Liver (tissue), 9 donors: ENCODE results near the gene CBX2. TPM values are rescaled to one million over a fixed set of nuclear protein-coding genes. Genes with fewer than 3 reads are reported as not detected.

Source experiments
- DNase-seq: peaks from one replicate; pipeline ENCODE4 v3.0.0-alpha.2; 2017; ENCODE audit warnings: low spot score
- H3K27ac ChIP-seq, 2 donors: one replicate each; pipeline ENCODE4 v1.7.0; 2013; ENCODE audit warnings: inconsistent platforms in 2 of 2, low read length in 2 of 2, control low read depth in 1 of 2, low read depth in 1 of 2, mild to moderate bottlenecking in 1 of 2
- H3K27me3 ChIP-seq, 4 donors: one replicate each; pipeline versions ENCODE4 v1.6.1 to v1.7.0; 2013; ENCODE audit warnings: low read length in 3 of 4, inconsistent platforms in 1 of 4, mild to moderate bottlenecking in 1 of 4, moderate library complexity in 1 of 4; ENCODE audit not compliant: control insufficient read depth in 4 of 4, insufficient read depth in 4 of 4
- H3K36me3 ChIP-seq, 4 donors: one replicate each; pipeline versions ENCODE4 v1.6.1 to v1.7.0; 2013; ENCODE audit warnings: low read length in 3 of 4, mild to moderate bottlenecking in 3 of 4, low read depth in 1 of 4, moderate library complexity in 1 of 4; ENCODE audit not compliant: control insufficient read depth in 4 of 4, insufficient read depth in 3 of 4
- H3K4me1 ChIP-seq, 4 donors: one replicate each; pipeline versions ENCODE4 v1.6.1 to v1.7.0; 2013; ENCODE audit warnings: low read length in 3 of 4, mild to moderate bottlenecking in 3 of 4, moderate library complexity in 1 of 4; ENCODE audit not compliant: control insufficient read depth in 4 of 4, insufficient read depth in 4 of 4
- H3K4me3 ChIP-seq, 3 donors: one replicate each; pipeline versions ENCODE4 v1.6.1 to v1.7.0; 2013; ENCODE audit warnings: low read length in 3 of 3, control low read depth in 1 of 3, low read depth in 1 of 3, mild to moderate bottlenecking in 1 of 3
- H3K9ac ChIP-seq, 2 donors: one replicate each; pipeline ENCODE4 v1.7.0; 2013; ENCODE audit warnings: low read length in 2 of 2, mild to moderate bottlenecking in 2 of 2, moderate library complexity in 2 of 2, control low read depth in 1 of 2, low read depth in 1 of 2
- H3K9me3 ChIP-seq, 4 donors: one replicate each; pipeline versions ENCODE4 v1.6.1 to v1.7.0; 2013; ENCODE audit warnings: low read length in 3 of 4; ENCODE audit not compliant: control insufficient read depth in 4 of 4
- ATF3 ChIP-seq: IDR thresholded peaks from 2 replicates; pipeline ENCODE4 v1.6.1; 2016; ENCODE audit warnings: antibody characterized with exemption
- CTCF ChIP-seq: fragments of 150-350 bp; IDR thresholded peaks from 2 replicates; pipeline ENCODE4 v1.5.1; 2017; ENCODE audit warnings: improper control_type of control experiment, low read depth, low read length; ENCODE audit not compliant: missing input control
- EGR1 ChIP-seq, 2 donors: IDR thresholded peaks; 2 replicates each; pipeline ENCODE4 v1.6.1; 2016 to 2018; ENCODE audit warnings: antibody characterized with exemption in 2 of 2, low read depth in 2 of 2
- FOXA1 ChIP-seq: IDR thresholded peaks from 2 replicates; pipeline ENCODE4 v1.6.1; 2016; ENCODE audit warnings: antibody characterized with exemption
- FOXA2 ChIP-seq: IDR thresholded peaks from 2 replicates; pipeline ENCODE4 v1.6.1; 2016; ENCODE audit warnings: antibody characterized with exemption
- GABPA ChIP-seq, 2 donors: IDR thresholded peaks in 1 of 2; conservative IDR thresholded peaks in 1 of 2; 2 replicates each; pipeline ENCODE4 v1.6.1; 2016; ENCODE audit warnings: antibody characterized with exemption in 2 of 2, mild to moderate bottlenecking in 1 of 2, moderate library complexity in 1 of 2
- HNF4A ChIP-seq, 2 donors: conservative IDR thresholded peaks; 2 replicates each; pipeline ENCODE4 v1.6.1; 2016; ENCODE audit warnings: antibody characterized with exemption in 2 of 2, mild to moderate bottlenecking in 2 of 2
- HNF4G ChIP-seq: IDR thresholded peaks from 2 replicates; pipeline ENCODE4 v1.6.1; 2016; ENCODE audit warnings: antibody characterized with exemption
- JUND ChIP-seq, 2 donors: IDR thresholded peaks; 2 replicates each; pipeline ENCODE4 v1.6.1; 2016; ENCODE audit warnings: antibody characterized with exemption in 2 of 2
- NR2F2 ChIP-seq: IDR thresholded peaks from 2 replicates; pipeline ENCODE4 v1.6.1; 2016; ENCODE audit warnings: antibody characterized with exemption
- RAD21 ChIP-seq, 2 donors: IDR thresholded peaks; 2 replicates each; pipeline ENCODE4 v1.6.1; 2016; ENCODE audit warnings: antibody characterized with exemption in 2 of 2, mild to moderate bottlenecking in 2 of 2
- RXRA ChIP-seq, 2 donors: IDR thresholded peaks; 2 replicates each; pipeline ENCODE4 v1.6.1; 2017 to 2018; ENCODE audit warnings: antibody characterized with exemption in 2 of 2, mild to moderate bottlenecking in 1 of 2
- SP1 ChIP-seq: IDR thresholded peaks from 2 replicates; pipeline ENCODE4 v1.6.1; 2018; ENCODE audit warnings: antibody characterized with exemption, mild to moderate bottlenecking
- TAF1 ChIP-seq: conservative IDR thresholded peaks from 2 replicates; pipeline ENCODE4 v1.6.1; 2016; ENCODE audit warnings: antibody characterized with exemption, mild to moderate bottlenecking
- YY1 ChIP-seq: IDR thresholded peaks from 2 replicates; pipeline ENCODE4 v1.6.1; 2016; ENCODE audit warnings: antibody characterized with exemption, mild to moderate bottlenecking
- ZBTB33 ChIP-seq: IDR thresholded peaks from 2 replicates; pipeline ENCODE4 v1.6.1; 2016; ENCODE audit warnings: antibody characterized with exemption
- WGBS: extraction: QIAGEN DNeasy Blood & Tissue Kit; methylation state at CpG from one replicate; pipeline ENCODE4 v1.1.7; 2013; 5-methylcytosine and 5-hydroxymethylcytosine counted together
- polyA plus RNA-seq, 2 donors: library from polyadenylated mRNA; stranded (reverse) in 1 of 2; unstranded in 1 of 2; fragments of 200-250 nt in 1 of 2; fragments of >200 nt in 1 of 2; fragmentation: Nextera tagmentation in 1 of 2; extraction: Ambion mirVana in 1 of 2; gene quantifications; one replicate each; pipeline versions ENCODE4 v1.2.1 to v1.2.3, GENCODE V29; 2013 to 2015
- total RNA-seq, 2 donors: library from RNA; depleted of rRNA; stranded (reverse); fragments of >200 nt; gene quantifications; one replicate each; pipeline ENCODE4 v1.2.3, GENCODE V29; 2014
- TF ChIP-seq, protein P1 (sequence below): IDR thresholded peaks from 2 replicates; pipeline ENCODE4 v1.6.1; 2016; ENCODE audit warnings: antibody characterized with exemption, mild to moderate bottlenecking
- TF ChIP-seq, protein P2 (sequence below): IDR thresholded peaks from 2 replicates; pipeline ENCODE4 v1.6.1; 2016; ENCODE audit warnings: antibody characterized with exemption
- donor health status: healthy.
- donor health status: healthy.
- donor health status: healthy.
- donor health status: healthy.
- donor health status: healthy.

The CBX2 gene
- total and polyA plus RNA-seq, 4 donors, result 0.33 to 2.4 (median 0.53) TPM

DNA sequence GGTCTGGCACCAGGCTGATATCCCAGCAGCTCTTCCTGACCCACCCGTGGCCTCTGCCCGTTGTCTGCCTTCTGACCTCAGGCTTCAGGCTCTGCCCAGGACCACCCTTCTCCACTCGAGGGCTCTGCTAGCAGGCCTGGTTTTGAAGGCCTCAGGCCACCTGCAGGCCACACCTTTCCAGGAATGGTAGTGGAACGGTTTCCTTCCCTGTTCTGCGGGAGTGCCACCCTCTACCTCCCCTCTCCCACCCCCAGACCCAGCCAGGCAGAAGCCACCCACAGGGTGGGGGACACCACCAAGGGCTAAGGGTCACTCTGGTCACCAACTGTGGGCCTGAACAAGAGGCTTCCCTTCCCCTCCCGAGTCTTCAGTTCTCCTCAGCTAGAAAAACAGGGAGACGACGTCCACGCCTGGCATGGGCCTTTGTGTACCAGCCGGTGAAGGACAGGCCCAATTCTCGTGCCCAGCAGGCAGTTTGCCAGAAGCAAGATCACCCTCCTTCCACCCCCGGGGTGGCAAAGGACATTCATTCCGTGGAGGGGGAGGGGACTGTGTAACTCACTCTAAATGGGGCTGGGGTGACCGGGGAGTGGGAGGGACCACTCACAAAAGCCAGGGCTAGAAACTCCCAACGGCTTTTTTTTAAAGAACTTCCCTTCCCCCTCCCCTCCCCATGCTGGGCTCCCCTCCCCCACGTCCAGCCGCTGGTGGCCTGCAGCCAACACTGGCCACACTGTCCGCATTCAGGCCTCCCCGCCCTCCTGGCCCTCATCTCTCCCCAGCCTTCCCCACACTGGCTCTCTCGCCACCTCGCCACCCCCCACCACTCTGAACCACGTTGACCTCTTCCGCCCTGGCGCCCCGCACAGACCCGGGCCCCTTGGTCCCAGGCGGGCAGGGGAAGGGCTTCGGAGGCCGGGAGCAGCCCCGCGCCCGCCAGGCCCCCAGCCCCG is 53.6 kb downstream of the CBX2 start:
- H3K9ac ChIP-seq, result no peak overlapping the region
- peaks cover 0 to 4% (median 1%) of the 10 kb centered on the region in 4 donors for H3K36me3 ChIP-seq
- 17% methylated on average over 33 of the region's 33 CpGs for WGBS
- no peaks in the 10 kb centered on the region for H3K9me3 ChIP-seq
- peak; percentile 69 for DNase-seq
- no peaks in the 10 kb centered on the region for H3K27me3 ChIP-seq
- peaks cover 21 to 46% (median 34%) of the 10 kb centered on the region in 4 donors for H3K4me1 ChIP-seq
- H3K27ac ChIP-seq, result peak overlapping the region; percentile 25 to 59
- H3K4me3 ChIP-seq, result peak overlapping the region in 1 of 3 donors; percentile 52
- no peak for TF ChIP-seq ATF3
- no peak for TF ChIP-seq EGR1 (IDR thresholded peaks at IDR 0.05; ENCODE audit: low read depth in 2 of 2)
- no peak for TF ChIP-seq JUND (IDR thresholded peaks at IDR 0.05)
- TF ChIP-seq YY1, result peak; percentile 35
- no peak for TF ChIP-seq HNF4G
- no peak for TF ChIP-seq FOXA1
- no peak for TF ChIP-seq GABPA (IDR thresholded peaks at IDR 0.05 in 1 of 2, conservative IDR thresholded peaks at IDR 0.05 in 1 of 2)
- TF ChIP-seq NR2F2, result no peak
- no peak for TF ChIP-seq CTCF
- TF ChIP-seq RXRA (IDR thresholded peaks at IDR 0.05), result peak in 1 of 2 donors; percentile 46
- TF ChIP-seq RAD21 (IDR thresholded peaks at IDR 0.05), result peak in 1 of 2 donors; percentile 10
- TF ChIP-seq ZBTB33, result no peak
- TF ChIP-seq, protein P1, sequence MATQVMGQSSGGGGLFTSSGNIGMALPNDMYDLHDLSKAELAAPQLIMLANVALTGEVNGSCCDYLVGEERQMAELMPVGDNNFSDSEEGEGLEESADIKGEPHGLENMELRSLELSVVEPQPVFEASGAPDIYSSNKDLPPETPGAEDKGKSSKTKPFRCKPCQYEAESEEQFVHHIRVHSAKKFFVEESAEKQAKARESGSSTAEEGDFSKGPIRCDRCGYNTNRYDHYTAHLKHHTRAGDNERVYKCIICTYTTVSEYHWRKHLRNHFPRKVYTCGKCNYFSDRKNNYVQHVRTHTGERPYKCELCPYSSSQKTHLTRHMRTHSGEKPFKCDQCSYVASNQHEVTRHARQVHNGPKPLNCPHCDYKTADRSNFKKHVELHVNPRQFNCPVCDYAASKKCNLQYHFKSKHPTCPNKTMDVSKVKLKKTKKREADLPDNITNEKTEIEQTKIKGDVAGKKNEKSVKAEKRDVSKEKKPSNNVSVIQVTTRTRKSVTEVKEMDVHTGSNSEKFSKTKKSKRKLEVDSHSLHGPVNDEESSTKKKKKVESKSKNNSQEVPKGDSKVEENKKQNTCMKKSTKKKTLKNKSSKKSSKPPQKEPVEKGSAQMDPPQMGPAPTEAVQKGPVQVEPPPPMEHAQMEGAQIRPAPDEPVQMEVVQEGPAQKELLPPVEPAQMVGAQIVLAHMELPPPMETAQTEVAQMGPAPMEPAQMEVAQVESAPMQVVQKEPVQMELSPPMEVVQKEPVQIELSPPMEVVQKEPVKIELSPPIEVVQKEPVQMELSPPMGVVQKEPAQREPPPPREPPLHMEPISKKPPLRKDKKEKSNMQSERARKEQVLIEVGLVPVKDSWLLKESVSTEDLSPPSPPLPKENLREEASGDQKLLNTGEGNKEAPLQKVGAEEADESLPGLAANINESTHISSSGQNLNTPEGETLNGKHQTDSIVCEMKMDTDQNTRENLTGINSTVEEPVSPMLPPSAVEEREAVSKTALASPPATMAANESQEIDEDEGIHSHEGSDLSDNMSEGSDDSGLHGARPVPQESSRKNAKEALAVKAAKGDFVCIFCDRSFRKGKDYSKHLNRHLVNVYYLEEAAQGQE, result no peak
- no peak for TF ChIP-seq TAF1
- TF ChIP-seq, protein P2, sequence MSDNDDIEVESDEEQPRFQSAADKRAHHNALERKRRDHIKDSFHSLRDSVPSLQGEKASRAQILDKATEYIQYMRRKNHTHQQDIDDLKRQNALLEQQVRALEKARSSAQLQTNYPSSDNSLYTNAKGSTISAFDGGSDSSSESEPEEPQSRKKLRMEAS, result no peak
- TF ChIP-seq FOXA2, result no peak
- peak; percentile 18 for TF ChIP-seq SP1
- TF ChIP-seq HNF4A (conservative IDR thresholded peaks at IDR 0.05), result peak; percentile 11 to 35
